HepG2 (cell line): ENCODE results near the gene RPP25L. TPM values are rescaled to one million over a fixed set of nuclear protein-coding genes. Genes with fewer than 3 reads are reported as not detected.
A peak's percentile ranks its signal among the peaks of the same experiment; 100 is the strongest.

Experiments
- ATM ChIP-seq: fragments of 450-650 bp; IDR thresholded peaks from 2 replicates; pipeline ENCODE4 v1.7.1; 2017; ENCODE audit warnings: mild to moderate bottlenecking, borderline replicate concordance
- CEBPB ChIP-seq: IDR thresholded peaks from 2 replicates; pipeline ENCODE4 v1.6.1; 2011; ENCODE audit warnings: low read depth, low read length, improper control_type of control experiment, borderline replicate concordance
- JARID2 ChIP-seq: sonication (generic); formaldehyde crosslinking; IDR thresholded peaks from 2 replicates; pipeline ENCODE4 v1.8.1; 2023; ENCODE audit warnings: missing genetic modification reagents, inconsistent platforms; ENCODE audit not compliant: insufficient replicate concordance
- KAT7 ChIP-seq: IDR thresholded peaks from 2 replicates; pipeline ENCODE4 v1.6.1; 2018; ENCODE audit warnings: borderline replicate concordance, missing compliant biosample characterization
- MAF1 ChIP-seq: sonication (generic); formaldehyde crosslinking; IDR thresholded peaks from 2 replicates; pipeline ENCODE4 v1.5.0; 2020; ENCODE audit warnings: missing genetic modification reagents, borderline replicate concordance
- NCOA2 ChIP-seq: sonication (generic); formaldehyde crosslinking; IDR thresholded peaks from 2 replicates; pipeline ENCODE4 v1.8.0; 2022; ENCODE audit warnings: inconsistent platforms
- NR2C2 ChIP-seq: sonication (generic); formaldehyde crosslinking; IDR thresholded peaks from 2 replicates; pipeline ENCODE4 v1.4.0; 2020; ENCODE audit warnings: missing genetic modification reagents, mild to moderate bottlenecking, moderate library complexity, borderline replicate concordance
- SIX1 ChIP-seq: sonication (generic); formaldehyde crosslinking; IDR thresholded peaks from 2 replicates; pipeline ENCODE4 v1.4.0; 2020; ENCODE audit warnings: missing genetic modification reagents, borderline replicate concordance
- SP4 ChIP-seq: sonication (generic); formaldehyde crosslinking; IDR thresholded peaks from 2 replicates; pipeline ENCODE4 v1.8.1; 2023; ENCODE audit warnings: mild to moderate bottlenecking, missing genetic modification reagents
- TMF1 ChIP-seq: sonication (generic); formaldehyde crosslinking; IDR thresholded peaks from 2 replicates; pipeline ENCODE4 v1.8.1; 2022; ENCODE audit warnings: low read depth, missing genetic modification reagents
- YY1 ChIP-seq: IDR thresholded peaks from 2 replicates; pipeline ENCODE4 v1.6.1; 2011; ENCODE audit warnings: low read length, low read depth, moderate library complexity, mild to moderate bottlenecking; ENCODE audit not compliant: insufficient read depth, insufficient replicate concordance
- ZBTB34 ChIP-seq: sonication (generic); formaldehyde crosslinking; IDR thresholded peaks from 2 replicates; pipeline ENCODE4 v1.8.0; 2022; ENCODE audit warnings: mild to moderate bottlenecking, missing genetic modification reagents
- ZNF296 ChIP-seq: sonication (generic); formaldehyde crosslinking; conservative IDR thresholded peaks from 2 replicates; pipeline ENCODE4 v1.5.0; 2020; ENCODE audit warnings: mild to moderate bottlenecking, missing genetic modification reagents
- ZNF329 ChIP-seq: sonication (generic); formaldehyde crosslinking; IDR thresholded peaks from 2 replicates; pipeline ENCODE4 v1.9.0; 2021; ENCODE audit warnings: low read depth, mild to moderate bottlenecking, missing genetic modification reagents
- ZNF33A ChIP-seq: sonication (generic); formaldehyde crosslinking; IDR thresholded peaks from 2 replicates; pipeline ENCODE4 v1.5.1; 2020; ENCODE audit warnings: missing genetic modification reagents, mild to moderate bottlenecking, moderate library complexity, borderline replicate concordance
- ZNF580 ChIP-seq: IDR thresholded peaks from 2 replicates; pipeline ENCODE4 v1.6.1; 2016; ENCODE audit warnings: low read depth, borderline replicate concordance
- ZNF614 ChIP-seq: IDR thresholded peaks from 2 replicates; pipeline ENCODE4 v1.6.1; 2018; ENCODE audit warnings: missing biosample characterization, missing genetic modification reagents, inconsistent platforms, borderline replicate concordance
- ZNF704 ChIP-seq: sonication (generic); formaldehyde crosslinking; IDR thresholded peaks from 2 replicates; pipeline ENCODE4 v1.8.1; 2023; ENCODE audit warnings: mild to moderate bottlenecking, inconsistent platforms, moderate library complexity, missing genetic modification reagents, borderline replicate concordance
- ZNF740 ChIP-seq: sonication (generic); formaldehyde crosslinking; IDR thresholded peaks from 2 replicates; pipeline ENCODE4 v1.4.0; 2020; ENCODE audit warnings: missing genetic modification reagents
- ZNF784 ChIP-seq: sonication (generic); formaldehyde crosslinking; IDR thresholded peaks from 2 replicates; pipeline ENCODE4 v1.5.1; 2020; ENCODE audit warnings: missing genetic modification reagents, mild to moderate bottlenecking, borderline replicate concordance
- ZNF83 ChIP-seq: sonication (generic); formaldehyde crosslinking; IDR thresholded peaks from 2 replicates; pipeline ENCODE4 v1.4.0; 2020; ENCODE audit warnings: missing genetic modification reagents, mild to moderate bottlenecking, borderline replicate concordance
- polyA plus RNA-seq, 8 experiments: library from polyadenylated mRNA; depleted of rRNA in 3 of 8; stranded (reverse) in 7 of 8; unstranded in 1 of 8; fragments of >200 nt; fragmentation: Illumina TruSeq in 4 of 8; extraction: Trizol in 4 of 8; gene quantifications; 2 replicates each; pipeline versions ENCODE4 v1.2.1 to v1.2.3, GENCODE V29; 2011 to 2016; ENCODE audit warnings: low read depth in 4 of 8, missing spikeins in 1 of 8, mixed read lengths in 1 of 8; ENCODE audit not compliant: insufficient read depth in 1 of 8
- total RNA-seq, 5 experiments: library from RNA; depleted of rRNA; stranded (reverse); fragments of >200 nt; fragmentation: Illumina TruSeq; extraction: Trizol; gene quantifications; 2 replicates each; pipeline ENCODE4 v1.2.3, GENCODE V29; 2016; ENCODE audit warnings: low read depth in 1 of 5
- TF ChIP-seq, protein P1 (sequence below): sonication (generic); formaldehyde crosslinking; IDR thresholded peaks from 2 replicates; pipeline ENCODE4 v1.9.0; 2022; ENCODE audit warnings: low read depth, missing genetic modification reagents

Gene RPP25L
- total and polyA plus RNA-seq, 2 of the 13 experiments (the other 11 are each of a cell fraction or from before 2014, with no cell fraction given), result 24.5 to 27.3 TPM

GRCh38 chr9:34611811-34612787 lies at the start of gene RPP25L (continued):
- TF ChIP-seq ZNF83 (CRISPR knock-in tag) (no peak), ZNF740 (no peak), ZNF33A (CRISPR knock-in tag) (no peak), NR2C2 (no peak), ZNF580 (CRISPR knock-in tag) (0 out of 2 replicates have a peak, but pooled peaks have one; percentile 18), SP4 (CRISPR knock-in tag) (peak; percentile 65), ZNF784 (CRISPR knock-in tag) (no peak), MAF1 (no peak), KAT7 (CRISPR knock-in tag) (no peak), ZNF614 (0 out of 2 replicates have a peak, but pooled peaks have one; percentile 17), NCOA2 (CRISPR knock-in tag) (no peak), ZNF704 (CRISPR knock-in tag) (no peak), ZNF329 (CRISPR knock-in tag) (no peak), SIX1 (CRISPR knock-in tag) (no peak), CEBPB (no peak), YY1 (peak; percentile 94), JARID2 (CRISPR knock-in tag) (no peak), ZBTB34 (CRISPR knock-in tag) (no peak), ZNF296 (no peak), ATM (no peak), TMF1 (no peak)
- TF ChIP-seq, protein P1, sequence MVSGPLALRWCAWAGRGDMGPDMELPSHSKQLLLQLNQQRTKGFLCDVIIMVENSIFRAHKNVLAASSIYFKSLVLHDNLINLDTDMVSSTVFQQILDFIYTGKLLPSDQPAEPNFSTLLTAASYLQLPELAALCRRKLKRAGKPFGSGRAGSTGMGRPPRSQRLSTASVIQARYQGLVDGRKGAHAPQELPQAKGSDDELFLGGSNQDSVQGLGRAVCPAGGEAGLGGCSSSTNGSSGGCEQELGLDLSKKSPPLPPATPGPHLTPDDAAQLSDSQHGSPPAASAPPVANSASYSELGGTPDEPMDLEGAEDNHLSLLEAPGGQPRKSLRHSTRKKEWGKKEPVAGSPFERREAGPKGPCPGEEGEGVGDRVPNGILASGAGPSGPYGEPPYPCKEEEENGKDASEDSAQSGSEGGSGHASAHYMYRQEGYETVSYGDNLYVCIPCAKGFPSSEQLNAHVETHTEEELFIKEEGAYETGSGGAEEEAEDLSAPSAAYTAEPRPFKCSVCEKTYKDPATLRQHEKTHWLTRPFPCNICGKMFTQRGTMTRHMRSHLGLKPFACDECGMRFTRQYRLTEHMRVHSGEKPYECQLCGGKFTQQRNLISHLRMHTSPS (CRISPR knock-in tag), result no peak
